Mesendoderm (in vitro differentiated cells): Measurements from ENCODE around the gene SIX2.

ENCODE experiments used
- DNase-seq: peaks from one replicate; pipeline ENCODE4 v3.0.0; 2013
- H2AK5ac ChIP-seq: 2 replicates; pipeline ENCODE4 v1.6.1; 2013; ENCODE audit warnings: low read length, inconsistent platforms
- H2BK120ac ChIP-seq: 2 replicates; pipeline ENCODE4 v1.6.1; 2013; ENCODE audit warnings: low read depth, mild to moderate bottlenecking, low read length, moderate library complexity, mixed read lengths
- H2BK15ac ChIP-seq: replicated peaks from 2 replicates; pipeline ENCODE4 v1.6.1; 2013; ENCODE audit warnings: low read depth, mild to moderate bottlenecking, moderate library complexity
- H2BK5ac ChIP-seq: 2 replicates; pipeline ENCODE4 v1.6.1; 2013; ENCODE audit warnings: low read length, inconsistent platforms
- H3K18ac ChIP-seq: 2 replicates; pipeline ENCODE4 v1.6.1; 2013; ENCODE audit warnings: mild to moderate bottlenecking, low read length, mixed read lengths
- H3K23ac ChIP-seq: one replicate; pipeline ENCODE4 v1.6.1; 2013; ENCODE audit warnings: low read length
- H3K27ac ChIP-seq: 2 replicates; pipeline ENCODE4 v1.5.1; 2013; ENCODE audit warnings: low read depth, mild to moderate bottlenecking, inconsistent platforms, low read length, moderate library complexity
- H3K27me3 ChIP-seq: 2 replicates; pipeline ENCODE4 v1.6.1; 2013; ENCODE audit warnings: low read length, control low read depth, mild to moderate bottlenecking, inconsistent platforms; ENCODE audit not compliant: insufficient read depth, poor library complexity
- H3K36me3 ChIP-seq: 2 replicates; pipeline ENCODE4 v1.6.1; 2013; ENCODE audit warnings: low read length, inconsistent platforms; ENCODE audit not compliant: control insufficient read depth, insufficient read depth
- H3K4ac ChIP-seq: one replicate; pipeline ENCODE4 v1.6.1; 2013; ENCODE audit warnings: low read depth, mild to moderate bottlenecking, low read length, moderate library complexity
- H3K4me1 ChIP-seq: 2 replicates; pipeline ENCODE4 v1.6.1; 2013; ENCODE audit warnings: low read depth, low read length, inconsistent platforms; ENCODE audit not compliant: control insufficient read depth
- H3K4me2 ChIP-seq: 2 replicates; pipeline ENCODE4 v1.6.1; 2013; ENCODE audit warnings: low read length
- H3K4me3 ChIP-seq: 2 replicates; pipeline ENCODE4 v1.5.1; 2013; ENCODE audit warnings: mild to moderate bottlenecking, low read length
- H3K56ac ChIP-seq: one replicate; pipeline ENCODE4 v1.6.1; 2013; ENCODE audit warnings: low read length
- H3K79me1 ChIP-seq: 2 replicates; pipeline ENCODE4 v1.6.1; 2013; ENCODE audit warnings: low read length, inconsistent platforms
- H3K79me2 ChIP-seq: 2 replicates; pipeline ENCODE4 v1.6.1; 2013; ENCODE audit warnings: mild to moderate bottlenecking, low read length; ENCODE audit not compliant: control insufficient read depth, insufficient read depth
- H3K9ac ChIP-seq: 2 replicates; pipeline ENCODE4 v1.6.1; 2013; ENCODE audit warnings: low read length, inconsistent platforms
- H4K5ac ChIP-seq: one replicate; pipeline ENCODE4 v1.6.1; 2013; ENCODE audit warnings: low read length
- H4K8ac ChIP-seq: one replicate; pipeline ENCODE4 v1.6.1; 2013; ENCODE audit warnings: low read depth, mild to moderate bottlenecking, control low read depth, low read length, moderate library complexity
- WGBS: extraction: QIAGEN DNeasy Blood & Tissue Kit; methylation state at CpG from one replicate; pipeline ENCODE4 v1.1.7; 2013; ENCODE audit warnings: low lambda C conversion rate, missing lambda C conversion rate; ENCODE audit not compliant: insufficient coverage; ENCODE audit errors: extremely low coverage; 5-methylcytosine and 5-hydroxymethylcytosine counted together

SIX2 gene

DNA sequence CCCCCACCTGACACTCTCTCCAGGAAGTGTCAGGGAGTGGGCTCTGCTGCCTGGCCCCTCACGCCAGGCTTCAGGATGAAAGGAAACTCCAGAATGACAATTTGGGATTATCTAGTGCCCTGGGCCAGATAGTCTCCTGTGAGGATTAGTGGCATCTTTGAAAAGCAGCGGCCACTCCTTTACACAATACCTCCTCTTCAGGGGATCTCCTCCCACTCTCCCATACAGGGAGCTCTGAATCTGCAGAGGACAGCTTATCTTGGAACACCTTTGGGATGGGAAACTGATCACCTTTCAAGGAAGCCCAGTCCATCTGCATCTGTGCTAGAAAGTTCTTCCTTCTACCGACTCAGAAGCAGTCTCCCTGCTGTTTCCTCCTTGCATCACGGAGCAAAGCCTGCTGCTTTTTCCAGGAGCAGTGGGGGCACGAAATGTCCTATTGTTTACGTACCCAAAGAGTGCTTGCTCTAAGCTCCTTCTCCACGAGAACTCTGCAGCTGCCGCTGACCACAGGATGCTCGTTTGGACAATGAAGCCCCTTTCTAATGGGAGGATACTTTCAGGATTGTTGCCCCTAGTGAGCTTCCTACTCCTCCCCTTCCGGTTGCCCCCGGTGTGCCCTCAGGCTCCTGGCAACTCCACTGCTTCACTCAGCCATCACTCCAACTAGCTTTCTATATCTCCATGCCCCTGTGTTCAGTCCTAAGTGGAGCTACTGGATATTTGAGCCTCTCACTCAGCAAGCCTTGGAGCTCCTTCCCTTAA lies 36.3 kb downstream of the SIX2 start:
- H3K79me1 ChIP-seq = no peaks in the 10 kb centered on the region
- no peak overlapping the region for H3K56ac ChIP-seq
- H3K27me3 ChIP-seq = no peaks in the 10 kb centered on the region
- H4K5ac ChIP-seq = no peak overlapping the region
- no peak overlapping the region for H2AK5ac ChIP-seq
- no peak overlapping the region for H2BK5ac ChIP-seq
- H3K4ac ChIP-seq = no peak overlapping the region
- no peak overlapping the region for H2BK120ac ChIP-seq
- no peak overlapping the region for H3K4me2 ChIP-seq
- DNase-seq = peak; percentile 70
- no peak overlapping the region for H3K27ac ChIP-seq
- H2BK15ac ChIP-seq = no peak overlapping the region
- no peaks in the 10 kb centered on the region for H3K36me3 ChIP-seq
- no peaks in the 10 kb centered on the region for H3K79me2 ChIP-seq
- no peak overlapping the region for H3K9ac ChIP-seq
- H3K4me3 ChIP-seq = no peak overlapping the region
- no peaks in the 10 kb centered on the region for H3K4me1 ChIP-seq
- H4K8ac ChIP-seq = no peak overlapping the region
- no CpG with 5 or more reads among the region's 11 CpGs for WGBS
- no peak overlapping the region for H3K23ac ChIP-seq
- no peak overlapping the region for H3K18ac ChIP-seq

DNA sequence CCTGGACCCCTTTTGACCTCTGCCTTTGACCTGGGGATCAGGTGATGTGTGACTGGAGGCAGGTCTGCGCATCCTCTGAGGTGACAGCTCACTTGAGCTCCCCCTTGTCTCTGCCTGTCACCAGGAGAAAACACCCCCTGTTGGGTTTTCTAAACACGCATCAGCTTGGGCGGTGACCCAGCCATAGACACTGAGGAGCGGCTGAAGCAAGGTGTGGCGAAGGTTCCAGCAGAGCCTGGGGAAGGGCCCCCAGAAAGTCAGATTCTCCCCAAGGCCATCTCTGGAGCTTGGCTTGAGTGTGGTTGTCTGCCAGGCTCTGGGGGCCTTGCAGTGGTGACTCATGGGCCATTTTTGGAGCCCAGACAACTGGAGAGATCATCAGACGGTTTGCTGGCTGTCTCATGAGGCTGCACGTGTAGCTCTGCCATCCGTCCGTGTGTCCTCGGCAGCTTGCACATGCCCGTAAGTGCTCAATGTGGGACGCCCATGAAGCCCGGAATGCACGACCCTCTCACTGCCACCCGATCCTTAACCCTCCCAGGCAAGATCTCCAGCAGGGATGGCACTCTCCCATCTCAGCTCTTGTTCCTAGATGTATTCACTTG lies 38.3 kb downstream of the SIX2 start:
- Histone ChIP-seq H3K23ac (no peak overlapping the region), H2BK5ac (no peak overlapping the region), H2AK5ac (no peak overlapping the region), H2BK15ac (no peak overlapping the region), H3K56ac (no peak overlapping the region), H3K4me1 (no peaks in the 10 kb centered on the region), H3K79me1 (no peaks in the 10 kb centered on the region), H3K9ac (no peak overlapping the region), H4K8ac (no peak overlapping the region), H3K4me3 (no peak overlapping the region), H3K27me3 (no peaks in the 10 kb centered on the region), H3K27ac (no peak overlapping the region), H4K5ac (no peak overlapping the region), H2BK120ac (no peak overlapping the region), H3K4me2 (no peak overlapping the region), H3K18ac (no peak overlapping the region), H3K4ac (no peak overlapping the region), H3K36me3 (no peaks in the 10 kb centered on the region), H3K79me2 (no peaks in the 10 kb centered on the region)
- DNase-seq = no peak
- no CpG with 5 or more reads among the region's 15 CpGs for WGBS

DNA sequence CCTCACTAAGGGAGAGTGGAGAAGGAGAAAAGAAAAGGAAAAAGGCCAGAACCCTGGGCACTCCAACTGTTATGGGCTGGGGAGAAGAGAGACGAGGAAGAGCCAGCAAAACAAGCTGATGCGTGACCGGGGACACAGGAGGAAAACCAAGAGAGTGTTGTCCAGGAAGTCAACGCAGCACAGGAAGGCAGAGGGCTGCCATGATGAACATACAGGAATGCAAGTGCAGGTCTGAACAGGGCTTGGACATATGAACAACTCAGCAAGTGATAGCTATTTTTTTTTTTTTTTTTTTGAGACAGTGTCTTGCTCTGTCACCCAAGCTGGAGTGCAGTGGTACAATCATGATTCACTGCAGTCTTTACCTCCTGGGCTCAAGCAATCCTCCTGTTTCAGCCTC lies 39.3 kb downstream of the SIX2 start:
- no peaks in the 10 kb centered on the region for H3K79me2 ChIP-seq
- no peak overlapping the region for H4K8ac ChIP-seq
- no peak overlapping the region for H2BK120ac ChIP-seq
- H4K5ac ChIP-seq = no peak overlapping the region
- H3K27ac ChIP-seq = no peak overlapping the region
- no peak overlapping the region for H3K23ac ChIP-seq
- no peak overlapping the region for H2BK5ac ChIP-seq
- H3K56ac ChIP-seq = no peak overlapping the region
- H3K4me2 ChIP-seq = no peak overlapping the region
- H2BK15ac ChIP-seq = no peak overlapping the region
- H3K4me1 ChIP-seq = no peaks in the 10 kb centered on the region
- no peak overlapping the region for H3K4me3 ChIP-seq
- H3K36me3 ChIP-seq = no peaks in the 10 kb centered on the region
- no peak for DNase-seq
- H2AK5ac ChIP-seq = no peak overlapping the region
- WGBS = no CpG with 5 or more reads among the region's 4 CpGs
- H3K4ac ChIP-seq = no peak overlapping the region
- no peaks in the 10 kb centered on the region for H3K79me1 ChIP-seq
- no peak overlapping the region for H3K9ac ChIP-seq
- H3K18ac ChIP-seq = no peak overlapping the region
- no peaks in the 10 kb centered on the region for H3K27me3 ChIP-seq

DNA sequence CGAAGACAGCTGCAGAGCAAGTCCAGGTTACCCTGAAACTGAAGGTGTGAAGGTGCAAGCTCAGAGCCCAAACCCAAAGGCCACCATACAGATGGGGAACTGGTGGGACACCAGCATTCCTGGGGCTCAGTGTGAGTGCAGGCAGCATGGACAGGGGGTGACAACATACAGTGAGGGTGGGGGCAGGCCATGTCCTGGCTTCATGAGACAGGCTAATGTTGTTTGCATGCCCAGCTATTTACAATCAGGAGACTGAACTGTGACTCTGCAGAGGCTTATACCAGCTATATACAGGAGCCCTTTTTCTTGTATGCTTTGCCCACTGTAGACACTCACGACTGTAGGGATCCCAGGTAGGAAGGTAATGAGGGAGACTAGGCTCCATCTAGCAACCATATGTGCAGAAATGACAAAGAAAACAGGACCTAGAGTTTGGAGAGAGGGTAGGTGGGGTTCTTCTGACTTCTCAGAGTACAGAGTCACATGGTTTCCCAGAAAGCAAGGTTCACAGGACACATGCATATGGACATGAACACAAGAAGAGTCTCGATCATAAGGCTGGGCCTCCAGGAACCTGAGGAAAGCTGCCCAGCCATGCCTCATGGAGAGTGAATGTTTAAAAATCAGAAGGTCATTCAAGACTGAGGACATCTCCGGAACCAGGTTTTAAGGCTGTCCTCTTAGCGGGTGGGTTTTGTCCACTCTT lies 41.4 kb downstream of the SIX2 start:
- Histone ChIP-seq H3K4me3 (no peak overlapping the region), H3K27me3 (no peaks in the 10 kb centered on the region), H3K4me2 (no peak overlapping the region), H3K18ac (no peak overlapping the region), H2BK5ac (no peak overlapping the region), H3K79me1 (no peaks in the 10 kb centered on the region), H2BK15ac (no peak overlapping the region), H3K79me2 (no peaks in the 10 kb centered on the region), H3K23ac (no peak overlapping the region), H3K36me3 (no peaks in the 10 kb centered on the region), H3K27ac (no peak overlapping the region), H4K8ac (no peak overlapping the region), H4K5ac (no peak overlapping the region), H3K56ac (no peak overlapping the region), H2AK5ac (no peak overlapping the region), H3K4me1 (no peaks in the 10 kb centered on the region), H3K9ac (no peak overlapping the region), H3K4ac (no peak overlapping the region), H2BK120ac (no peak overlapping the region)
- DNase-seq = no peak
- WGBS = no CpG with 5 or more reads among the region's 5 CpGs

DNA sequence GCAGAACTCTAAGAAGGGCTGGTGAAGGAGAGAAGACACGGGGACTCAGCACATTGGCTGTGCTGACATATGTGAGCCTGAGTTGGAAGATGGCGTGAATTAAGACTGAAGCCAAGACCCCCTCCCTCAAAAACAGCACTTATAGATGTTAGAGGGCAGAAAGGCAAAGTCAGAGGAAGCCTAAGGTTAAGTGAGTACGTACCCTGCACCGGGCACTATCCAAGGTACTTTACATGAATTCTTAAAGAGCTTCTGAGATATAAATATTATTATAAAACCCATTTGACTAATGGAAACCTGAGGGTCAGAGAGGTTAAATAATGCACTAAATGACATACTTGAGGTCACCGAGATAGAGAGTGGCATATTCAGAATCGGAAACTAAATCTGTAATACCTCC lies 42.2 kb downstream of the SIX2 start:
- H3K4me2 ChIP-seq = no peak overlapping the region
- H2BK15ac ChIP-seq = no peak overlapping the region
- WGBS = no CpG with 5 or more reads among the region's 6 CpGs
- H2BK5ac ChIP-seq = no peak overlapping the region
- no peaks in the 10 kb centered on the region for H3K4me1 ChIP-seq
- no peak overlapping the region for H3K9ac ChIP-seq
- no peak overlapping the region for H3K4me3 ChIP-seq
- H3K79me1 ChIP-seq = no peaks in the 10 kb centered on the region
- no peak overlapping the region for H3K18ac ChIP-seq
- H3K27me3 ChIP-seq = no peaks in the 10 kb centered on the region
- no peak overlapping the region for H2BK120ac ChIP-seq
- DNase-seq = no peak
- H3K4ac ChIP-seq = no peak overlapping the region
- no peak overlapping the region for H4K5ac ChIP-seq
- no peak overlapping the region for H3K27ac ChIP-seq
- H3K79me2 ChIP-seq = no peaks in the 10 kb centered on the region
- H3K56ac ChIP-seq = no peak overlapping the region
- no peaks in the 10 kb centered on the region for H3K36me3 ChIP-seq
- H2AK5ac ChIP-seq = no peak overlapping the region
- no peak overlapping the region for H4K8ac ChIP-seq
- H3K23ac ChIP-seq = no peak overlapping the region
